HEK293 (cell line): Measurements from ENCODE around the gene SCAANT1.

Source experiments
- CTCF ChIA-PET: fragments of 350-600 bp; formaldehyde crosslinking; extraction: SDS; loops from one replicate; lab custom pipeline; 2021; ENCODE audit warnings: antibody characterized with exemption; lab: Yijun Ruan, JAX
- POLR2A ChIA-PET: fragments of 300-600 bp; formaldehyde crosslinking; extraction: SDS; loops from one replicate; lab custom pipeline; 2020; ENCODE audit warnings: antibody characterized with exemption, inconsistent platforms; lab: Yijun Ruan, JAX
- H3K27ac ChIP-seq: fragments of 200-500 bp; sonication (Bioruptor generic); 2 replicates; pipeline ENCODE4 v1.5.1; 2014; ENCODE audit warnings: low read depth, low read length, control low read depth, inconsistent platforms; ENCODE audit errors: extremely low read depth
- H3K36me3 ChIP-seq, 2 experiments: fragments of 200-500 bp in 1 of 2; sonication (Bioruptor generic) in 1 of 2; 1 replicate in 1 of 2; 2 replicates in 1 of 2; pipeline ENCODE4 v1.5.1; 2014 to 2017; ENCODE audit warnings: inconsistent platforms in 2 of 2, low read length in 2 of 2; ENCODE audit not compliant: control insufficient read depth in 2 of 2, insufficient read depth in 1 of 2
- H3K4me1 ChIP-seq: fragments of 200-500 bp; sonication (Bioruptor generic); 2 replicates; pipeline ENCODE4 v1.5.1; 2014; ENCODE audit warnings: mild to moderate bottlenecking, low read length, inconsistent platforms; ENCODE audit not compliant: control insufficient read depth, insufficient read depth
- H3K4me3 ChIP-seq: 2 replicates; pipeline ENCODE4 v1.5.1; 2011; ENCODE audit warnings: low read depth, mild to moderate bottlenecking, control low read depth, low read length, moderate library complexity
- H3K9me3 ChIP-seq: fragments of 200-500 bp; sonication (Bioruptor generic); 2 replicates; pipeline ENCODE4 v1.5.1; 2014; ENCODE audit warnings: low read depth, low read length, inconsistent platforms; ENCODE audit not compliant: control insufficient read depth, insufficient read depth
- BCL11B ChIP-seq: fragments of 450-650 bp; formaldehyde crosslinking; IDR thresholded peaks from 2 replicates; pipeline ENCODE4 v1.5.1; 2016; ENCODE audit warnings: low read depth, missing biosample characterization, missing genetic modification characterization
- EGR2 ChIP-seq: fragments of 450-650 bp; formaldehyde crosslinking; IDR thresholded peaks from 2 replicates; pipeline ENCODE4 v1.5.1; 2016; ENCODE audit warnings: low read depth, missing biosample characterization, missing genetic modification characterization
- GLIS1 ChIP-seq: fragments of 450-650 bp; formaldehyde crosslinking; IDR thresholded peaks from 2 replicates; pipeline ENCODE4 v1.5.1; 2016; ENCODE audit warnings: missing biosample characterization, missing genetic modification characterization
- GLIS2 ChIP-seq: fragments of 450-650 bp; formaldehyde crosslinking; IDR thresholded peaks from 2 replicates; pipeline ENCODE4 v1.5.1; 2016; ENCODE audit warnings: missing biosample characterization, missing genetic modification characterization
- KLF8 ChIP-seq: fragments of 450-650 bp; formaldehyde crosslinking; IDR thresholded peaks from 2 replicates; pipeline ENCODE4 v1.5.1; 2016; ENCODE audit warnings: missing biosample characterization, missing genetic modification characterization
- KLF9 ChIP-seq: fragments of 450-650 bp; formaldehyde crosslinking; IDR thresholded peaks from 2 replicates; pipeline ENCODE4 v1.5.1; 2016; ENCODE audit warnings: missing biosample characterization, missing genetic modification characterization, low read depth
- PRDM1 ChIP-seq: fragments of 450-650 bp; formaldehyde crosslinking; IDR thresholded peaks from 2 replicates; pipeline ENCODE4; 2016; ENCODE audit warnings: missing biosample characterization, missing genetic modification characterization
- PRDM10 ChIP-seq: fragments of 450-650 bp; formaldehyde crosslinking; IDR thresholded peaks from 2 replicates; pipeline ENCODE4 v1.5.1; 2016; ENCODE audit warnings: missing biosample characterization, missing genetic modification characterization
- SP2 ChIP-seq: fragments of 450-650 bp; formaldehyde crosslinking; IDR thresholded peaks from 2 replicates; pipeline ENCODE4 v1.5.1; 2016; ENCODE audit warnings: missing biosample characterization, missing genetic modification characterization
- SP3 ChIP-seq: fragments of 450-650 bp; formaldehyde crosslinking; IDR thresholded peaks from 2 replicates; pipeline ENCODE4 v1.5.1; 2016; ENCODE audit warnings: missing biosample characterization, missing genetic modification characterization
- ZBTB1 ChIP-seq: fragments of 450-650 bp; formaldehyde crosslinking; IDR thresholded peaks from 2 replicates; pipeline ENCODE4 v1.5.1; 2016; ENCODE audit warnings: missing biosample characterization, missing genetic modification characterization
- ZBTB8A ChIP-seq: fragments of 450-650 bp; formaldehyde crosslinking; IDR thresholded peaks from 2 replicates; pipeline ENCODE4 v1.5.1; 2016; ENCODE audit warnings: missing biosample characterization, missing genetic modification characterization
- ZFHX2 ChIP-seq: fragments of 450-650 bp; formaldehyde crosslinking; conservative IDR thresholded peaks from 2 replicates; pipeline ENCODE4 v1.5.1; 2016; ENCODE audit warnings: missing biosample characterization, missing genetic modification characterization
- ZIC2 ChIP-seq: fragments of 450-650 bp; formaldehyde crosslinking; IDR thresholded peaks from 2 replicates; pipeline ENCODE4 v1.5.1; 2016; ENCODE audit warnings: missing biosample characterization, missing genetic modification characterization
- ZNF140 ChIP-seq: fragments of 450-650 bp; formaldehyde crosslinking; IDR thresholded peaks from 2 replicates; pipeline ENCODE4 v1.5.1; 2016; ENCODE audit warnings: missing biosample characterization, missing genetic modification characterization
- ZNF175 ChIP-seq: fragments of 450-650 bp; formaldehyde crosslinking; IDR thresholded peaks from 2 replicates; pipeline ENCODE4 v1.5.1; 2016; ENCODE audit warnings: missing biosample characterization, missing genetic modification characterization
- ZNF211 ChIP-seq: fragments of 450-650 bp; formaldehyde crosslinking; IDR thresholded peaks from 2 replicates; pipeline ENCODE4 v1.5.1; 2016; ENCODE audit warnings: low read depth, missing biosample characterization, missing genetic modification characterization
- ZNF341 ChIP-seq: fragments of 450-650 bp; formaldehyde crosslinking; IDR thresholded peaks from 2 replicates; pipeline ENCODE4; 2016; ENCODE audit warnings: low read depth, missing biosample characterization, missing genetic modification characterization
- ZNF398 ChIP-seq: fragments of 450-650 bp; formaldehyde crosslinking; IDR thresholded peaks from 2 replicates; pipeline ENCODE4 v1.5.1; 2017; ENCODE audit warnings: missing biosample characterization, missing genetic modification characterization
- ZNF48 ChIP-seq: fragments of 450-650 bp; formaldehyde crosslinking; IDR thresholded peaks from 2 replicates; pipeline ENCODE4 v1.5.1; 2016; ENCODE audit warnings: missing biosample characterization, missing genetic modification characterization
- ZNF558 ChIP-seq: fragments of 450-650 bp; formaldehyde crosslinking; IDR thresholded peaks from 2 replicates; pipeline ENCODE4 v1.5.1; 2016; ENCODE audit warnings: missing biosample characterization, missing genetic modification characterization
- ZNF704 ChIP-seq: fragments of 450-650 bp; formaldehyde crosslinking; IDR thresholded peaks from 2 replicates; pipeline ENCODE4 v1.5.1; 2016; ENCODE audit warnings: missing biosample characterization, missing genetic modification characterization
- ZNF777 ChIP-seq: fragments of 450-650 bp; formaldehyde crosslinking; IDR thresholded peaks from 2 replicates; pipeline ENCODE4 v1.5.1; 2017; ENCODE audit warnings: missing biosample characterization, missing genetic modification characterization, borderline replicate concordance
- ZXDB ChIP-seq: fragments of 450-650 bp; formaldehyde crosslinking; IDR thresholded peaks from 2 replicates; pipeline ENCODE4 v1.5.1; 2016; ENCODE audit warnings: missing biosample characterization, missing genetic modification characterization
- TF ChIP-seq, protein P1 (sequence below): fragments of 450-650 bp; formaldehyde crosslinking; IDR thresholded peaks from 2 replicates; pipeline ENCODE4 v1.5.1; 2016; ENCODE audit warnings: missing biosample characterization, missing genetic modification characterization

SCAANT1 gene

DNA sequence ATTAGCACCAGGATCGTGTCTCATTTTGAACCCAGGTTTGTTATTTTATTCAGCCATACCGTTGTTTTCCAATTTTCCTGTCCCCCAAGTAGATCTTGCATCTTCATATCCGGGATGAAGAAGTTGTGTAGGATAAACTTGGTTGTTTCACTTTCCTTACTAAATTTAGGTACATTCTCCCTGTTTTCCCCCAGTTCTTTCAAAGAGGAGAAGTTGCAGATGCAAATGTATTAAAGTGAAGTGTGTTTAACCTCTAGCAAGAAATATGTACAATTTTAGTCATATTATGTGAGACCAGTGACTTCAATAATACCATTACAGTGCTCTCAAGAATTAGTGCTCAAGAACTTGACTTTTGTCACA, 47.2 kb downstream of the SCAANT1 start:
- no peaks in the 10 kb centered on the region; the same call in 1 of the 2 replicates for H3K4me1 ChIP-seq
- ChIA-PET CTCF (interaction anchor here (0.6 kb wide), 1 partner anchor 12 kb away, joined by 3 read pairs; no protein-coding TSS in a partner anchor), POLR2A (no interaction called here)
- TF ChIP-seq ZNF777 (tag by site-specific recombination) (no peak), ZNF558 (tag by site-specific recombination) (no peak), ZNF704 (no peak), ZNF140 (no peak)
- H3K4me3 ChIP-seq: peak overlapping the region; percentile 96
- peaks cover 0 to 4% of the 10 kb centered on the region in 2 experiments; a peak in 1 of 3 replicates for H3K36me3 ChIP-seq
- no peak overlapping the region for H3K27ac ChIP-seq
- H3K9me3 ChIP-seq: no peaks in the 10 kb centered on the region

- Histone ChIP-seq H3K36me3 (peaks cover 0 to 4% of the 10 kb centered on the region in 2 experiments; a peak in 1 of 3 replicates), H3K27ac (peak overlapping the region; percentile 53; the same call in 1 of the 2 replicates), H3K9me3 (no peaks in the 10 kb centered on the region), H3K4me1 (no peaks in the 10 kb centered on the region; the same call in 1 of the 2 replicates), H3K4me3 (peak overlapping the region; percentile 96)
- POLR2A ChIA-PET: interaction anchor here (0.7 to 0.9 kb wide), 3 partner anchors 12 to 48 kb away, joined by 3 to 5 read pairs (median 5); partner anchors contain the start of gene SCAANT1
- CTCF ChIA-PET: interaction anchor here (0.6 kb wide), 1 partner anchor 13 kb away, joined by 3 read pairs; no protein-coding TSS in a partner anchor
- TF ChIP-seq ZNF175 (tag by site-specific recombination) (no peak), GLIS1 (tag by site-specific recombination) (peak; percentile 80), ZIC2 (tag by site-specific recombination) (peak; percentile 37), ZFHX2 (tag by site-specific recombination) (peak; percentile 55), KLF9 (peak; percentile 33; the same call in 1 of the 2 replicates), PRDM10 (tag by site-specific recombination) (no peak), ZBTB1 (tag by site-specific recombination) (no peak), GLIS2 (tag by site-specific recombination) (peak; percentile 94), EGR2 (tag by site-specific recombination) (0 out of 2 replicates have a peak, but pooled peaks have one; percentile 14), BCL11B (no peak), ZNF48 (tag by site-specific recombination) (no peak), ZNF341 (peak; percentile 52), ZXDB (tag by site-specific recombination) (peak; percentile 85), SP3 (tag by site-specific recombination) (peak; percentile 71), ZNF211 (tag by site-specific recombination) (no peak), ZBTB8A (tag by site-specific recombination) (peak; percentile 80), PRDM1 (tag by site-specific recombination) (0 out of 2 replicates have a peak, but pooled peaks have one; percentile 7), KLF8 (peak; percentile 27; the same call in 1 of the 2 replicates), ZNF398 (tag by site-specific recombination) (peak; percentile 68; the same call in 1 of the 2 replicates), SP2 (tag by site-specific recombination) (peak; percentile 26)
- TF ChIP-seq, protein P1, sequence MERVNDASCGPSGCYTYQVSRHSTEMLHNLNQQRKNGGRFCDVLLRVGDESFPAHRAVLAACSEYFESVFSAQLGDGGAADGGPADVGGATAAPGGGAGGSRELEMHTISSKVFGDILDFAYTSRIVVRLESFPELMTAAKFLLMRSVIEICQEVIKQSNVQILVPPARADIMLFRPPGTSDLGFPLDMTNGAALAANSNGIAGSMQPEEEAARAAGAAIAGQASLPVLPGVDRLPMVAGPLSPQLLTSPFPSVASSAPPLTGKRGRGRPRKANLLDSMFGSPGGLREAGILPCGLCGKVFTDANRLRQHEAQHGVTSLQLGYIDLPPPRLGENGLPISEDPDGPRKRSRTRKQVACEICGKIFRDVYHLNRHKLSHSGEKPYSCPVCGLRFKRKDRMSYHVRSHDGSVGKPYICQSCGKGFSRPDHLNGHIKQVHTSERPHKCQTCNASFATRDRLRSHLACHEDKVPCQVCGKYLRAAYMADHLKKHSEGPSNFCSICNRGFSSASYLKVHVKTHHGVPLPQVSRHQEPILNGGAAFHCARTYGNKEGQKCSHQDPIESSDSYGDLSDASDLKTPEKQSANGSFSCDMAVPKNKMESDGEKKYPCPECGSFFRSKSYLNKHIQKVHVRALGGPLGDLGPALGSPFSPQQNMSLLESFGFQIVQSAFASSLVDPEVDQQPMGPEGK (tag by site-specific recombination): peak; percentile 38; the same call in 1 of the 2 replicates
Measured at GRCh38 chr3:63864008-63864964, 47.9 kb downstream of the SCAANT1 start.
